Vagina (tissue), 2 donors: ENCODE results near the gene TOP2B. TPM values are rescaled to one million over a fixed set of nuclear protein-coding genes. Genes with fewer than 3 reads are reported as not detected.

Experiments used
- DNase-seq, 2 donors: peaks; one replicate each; pipeline ENCODE4 v3.0.0-alpha.2; 2017; ENCODE audit errors: extremely low spot score in 2 of 2
- H3K27ac ChIP-seq: fragments of 200-600 bp; sonication (generic); one replicate; pipeline ENCODE4 v1.5.1; 2019
- H3K27me3 ChIP-seq: fragments of 200-600 bp; sonication (generic); one replicate; pipeline ENCODE4 v1.5.1; 2019
- H3K36me3 ChIP-seq, 2 donors: fragments of 200-600 bp; sonication (generic); one replicate each; pipeline ENCODE4 v1.5.1; 2017 to 2019
- H3K4me1 ChIP-seq: fragments of 200-600 bp; sonication (generic); one replicate; pipeline ENCODE4 v1.5.1; 2019
- H3K4me3 ChIP-seq, 2 donors: fragments of 200-600 bp; sonication (generic); 1 replicate in 1 of 2; 2 replicates in 1 of 2; pipeline ENCODE4 v1.5.1; 2016 to 2019
- H3K9me3 ChIP-seq: fragments of 200-600 bp; sonication (generic); one replicate; pipeline ENCODE4 v1.5.1; 2019
- CTCF ChIP-seq, 3 experiments: fragments of 450-650 bp in 2 of 3; fragments of 200-600 bp in 1 of 3; sonication (generic) in 1 of 3; IDR thresholded peaks; one replicate each; pipeline ENCODE4 v1.5.1; 2017 to 2019; ENCODE audit warnings: antibody characterized with exemption in 3 of 3, mild to moderate bottlenecking in 2 of 3, moderate library complexity in 2 of 3
- POLR2A ChIP-seq, 2 donors: fragments of 450-650 bp; IDR thresholded peaks; one replicate each; pipeline ENCODE4 v1.6.1; 2017; ENCODE audit warnings: antibody characterized with exemption in 2 of 2, mild to moderate bottlenecking in 2 of 2, moderate library complexity in 2 of 2
- POLR2AphosphoS5 ChIP-seq, 2 donors: sonication (generic); formaldehyde crosslinking; IDR thresholded peaks; one replicate each; pipeline ENCODE4 v1.9.0; 2017; ENCODE audit warnings: antibody characterized with exemption in 2 of 2, mild to moderate bottlenecking in 2 of 2, low read depth in 1 of 2; ENCODE audit not compliant: insufficient read depth in 1 of 2
- intact Hi-C: fragments of 100-400 bp; cut with DNase I; formaldehyde crosslinking; loops from one replicate; pipeline ENCODE4 v1.15.1; 2023
- total RNA-seq: library from RNA; depleted of rRNA; stranded (reverse); fragments of >200 nt; gene quantifications from one replicate; pipeline ENCODE4 v1.2.3, GENCODE V29; 2016

The TOP2B gene
- total RNA-seq, 1 donor from 2014 or later: 88.1 TPM

GRCh38 chr3:25564075-25564474 is 100.6 kb downstream of the TOP2B start:
- no peak overlapping the region for H3K4me3 ChIP-seq
- no peak overlapping the region for H3K27ac ChIP-seq
- no peak for DNase-seq
- H3K9me3 ChIP-seq: no peaks in the 10 kb centered on the region
- no peaks in the 10 kb centered on the region for H3K36me3 ChIP-seq
- peaks cover 2% of the 10 kb centered on the region for H3K4me1 ChIP-seq
- no peaks in the 10 kb centered on the region for H3K27me3 ChIP-seq
- TF ChIP-seq POLR2A (IDR thresholded peaks at IDR 0.05) (no peak), CTCF (IDR thresholded peaks at IDR 0.05) (no peak), POLR2AphosphoS5 (IDR thresholded peaks at IDR 0.05; ENCODE audit: insufficient read depth in 1 of 2, low read depth in 1 of 2) (no peak)
- intact Hi-C loops: no loop called here

- Histone ChIP-seq H3K9me3 (no peaks in the 10 kb centered on the region), H3K27ac (no peak overlapping the region), H3K4me1 (peaks cover 7% of the 10 kb centered on the region), H3K27me3 (no peaks in the 10 kb centered on the region), H3K36me3 (no peaks in the 10 kb centered on the region), H3K4me3 (no peak overlapping the region)
- intact Hi-C loops: no loop called here
- no peak for DNase-seq
- TF ChIP-seq POLR2A (IDR thresholded peaks at IDR 0.05): no peak
- no peak for TF ChIP-seq CTCF (IDR thresholded peaks at IDR 0.05)
Measured at GRCh38 chr3:25563601-25564000, 101.1 kb downstream of the TOP2B start.

GRCh38 chr3:25558796-25559195 is 105.9 kb downstream of the TOP2B start:
- DNase-seq: no peak
- TF ChIP-seq CTCF (IDR thresholded peaks at IDR 0.05) (no peak), POLR2A (IDR thresholded peaks at IDR 0.05) (no peak), POLR2AphosphoS5 (IDR thresholded peaks at IDR 0.05; ENCODE audit: insufficient read depth in 1 of 2, low read depth in 1 of 2) (no peak)
- H3K4me3 ChIP-seq: no peak overlapping the region
- H3K27me3 ChIP-seq: no peaks in the 10 kb centered on the region
- H3K4me1 ChIP-seq: peaks cover 27% of the 10 kb centered on the region
- intact Hi-C loops: no loop called here
- no peaks in the 10 kb centered on the region for H3K9me3 ChIP-seq
- peak overlapping the region; percentile 51 for H3K27ac ChIP-seq
- H3K36me3 ChIP-seq: no peaks in the 10 kb centered on the region

GRCh38 chr3:25558121-25558520 is 106.6 kb downstream of the TOP2B start:
- Histone ChIP-seq H3K4me1 (peaks cover 27% of the 10 kb centered on the region), H3K27me3 (no peaks in the 10 kb centered on the region), H3K9me3 (no peaks in the 10 kb centered on the region), H3K36me3 (no peaks in the 10 kb centered on the region), H3K27ac (peak overlapping the region; percentile 51), H3K4me3 (no peak overlapping the region)
- intact Hi-C loops: no loop called here
- TF ChIP-seq POLR2A (IDR thresholded peaks at IDR 0.05) (no peak), CTCF (IDR thresholded peaks at IDR 0.05) (no peak), POLR2AphosphoS5 (IDR thresholded peaks at IDR 0.05; ENCODE audit: insufficient read depth in 1 of 2, low read depth in 1 of 2) (no peak)
- DNase-seq: no peak

- no peaks in the 10 kb centered on the region for H3K36me3 ChIP-seq
- H3K27ac ChIP-seq: peak overlapping the region; percentile 11
- intact Hi-C loops: no loop called here
Measured at GRCh38 chr3:25557694-25558093, 107.0 kb downstream of the TOP2B start.

More at GRCh38 chr3:25557694-25558093, 107.0 kb downstream of the TOP2B start:
- no peaks in the 10 kb centered on the region for H3K27me3 ChIP-seq
- DNase-seq: no peak
- no peaks in the 10 kb centered on the region for H3K9me3 ChIP-seq
- no peak overlapping the region for H3K4me3 ChIP-seq
- H3K4me1 ChIP-seq: peaks cover 27% of the 10 kb centered on the region
- TF ChIP-seq POLR2AphosphoS5 (IDR thresholded peaks at IDR 0.05; ENCODE audit: insufficient read depth in 1 of 2, low read depth in 1 of 2) (no peak), CTCF (IDR thresholded peaks at IDR 0.05) (no peak), POLR2A (IDR thresholded peaks at IDR 0.05) (no peak)
